ENCODE data around the gene ZNF597. TPM values are rescaled to one million over a fixed set of nuclear protein-coding genes. Genes with fewer than 3 reads are reported as not detected.

Gene ZNF597
- total RNA-seq, 2 experiments from 2014 or later: 1.9 to 2.4 TPM

DNA sequence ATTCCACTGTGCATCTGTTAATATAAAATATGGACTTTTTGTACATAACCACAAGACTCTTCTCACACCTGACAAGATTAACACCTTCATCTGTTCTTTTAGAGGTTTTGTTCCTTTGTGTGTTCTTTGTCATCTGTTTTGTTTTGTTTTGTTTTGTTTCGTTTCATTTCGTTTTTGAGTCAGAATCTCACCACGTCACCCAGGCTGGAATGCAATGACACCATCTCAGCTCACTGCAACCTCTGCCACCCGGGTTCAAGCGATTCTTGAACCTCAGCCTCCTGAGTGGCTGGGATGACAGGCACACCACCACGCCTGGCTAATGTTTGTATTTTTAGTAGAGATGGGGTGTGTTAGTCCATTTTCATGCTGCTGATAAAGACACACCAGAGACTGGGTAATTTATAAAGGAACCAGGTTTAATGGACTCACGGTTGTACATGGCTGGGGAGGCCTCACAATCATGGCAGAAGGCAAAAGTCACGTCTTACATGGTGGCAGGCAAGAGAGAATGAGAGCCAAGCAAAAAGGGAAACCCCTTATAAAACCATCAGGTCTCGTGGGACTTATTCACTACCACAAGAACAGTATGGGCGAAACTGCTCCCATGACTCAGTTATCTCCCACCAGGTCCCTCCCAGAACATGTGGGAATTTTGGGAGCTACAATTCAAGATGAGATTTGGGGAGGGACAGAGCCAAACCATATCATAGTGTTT is 29.7 kb upstream of the ZNF597 start:
- peaks cover 19% of the 10 kb centered on the region for H3K4me1 Mint-ChIP-seq
- DNase-seq (peak; percentile 34), ATAC-seq (peak; percentile 48)
- peak overlapping the region; percentile 68 for H3K27ac Mint-ChIP-seq
- intact Hi-C loops (cut with DNase I, micrococcal nuclease): no loop called here
- CTCF ChIA-PET: interaction anchor here (0.7 kb wide), 1 partner anchor 190 kb away, joined by 3 read pairs; no protein-coding TSS in a partner anchor
- H3K27me3 Mint-ChIP-seq: no peaks in the 10 kb centered on the region
- no peak overlapping the region for H3K4me3 Mint-ChIP-seq
- peaks cover 9% of the 10 kb centered on the region for H3K36me3 Mint-ChIP-seq (ENCODE audit: low read depth)
- no peaks in the 10 kb centered on the region for H3K9me3 Mint-ChIP-seq (ENCODE audit: low read depth)
- POLR2A ChIA-PET: no interaction called here

DNA sequence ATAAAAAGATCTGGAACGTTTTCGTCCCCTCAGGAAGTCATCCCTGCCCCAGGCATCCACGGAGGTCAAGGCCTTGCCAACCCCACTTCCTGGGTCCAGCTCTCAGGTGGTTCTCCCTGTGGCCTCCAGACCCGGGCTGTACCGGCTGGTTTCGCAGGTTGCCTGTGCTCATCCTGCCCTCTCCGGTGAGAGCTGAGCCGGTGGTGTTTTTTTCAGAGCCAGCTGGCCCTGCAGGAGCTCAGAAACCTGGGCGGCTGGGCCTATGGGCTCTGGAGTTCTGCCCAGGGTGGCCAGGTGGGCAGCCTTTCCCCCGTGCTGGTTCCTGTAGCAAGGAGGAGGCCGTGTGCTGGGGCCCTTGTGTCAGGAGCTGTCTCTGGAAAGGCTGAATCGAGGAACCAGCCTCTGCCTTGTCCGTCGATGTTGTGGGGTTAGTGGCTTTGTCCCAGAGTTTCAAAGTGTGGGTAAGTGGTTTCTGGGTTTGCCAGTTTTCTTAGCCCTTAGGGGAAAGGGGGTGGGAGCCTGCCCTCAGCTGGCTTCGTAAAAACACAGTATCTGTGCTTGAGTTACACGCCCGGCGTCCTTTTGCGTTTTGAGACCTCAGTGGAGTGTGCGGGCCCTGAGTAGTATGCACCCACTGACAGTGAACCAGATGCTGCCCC is 28.3 kb upstream of the ZNF597 start:
- Mint-ChIP-seq H3K36me3 (ENCODE audit: low read depth) (peaks cover 11% of the 10 kb centered on the region), H3K27ac (no peak overlapping the region), H3K4me3 (no peak overlapping the region), H3K9me3 (ENCODE audit: low read depth) (no peaks in the 10 kb centered on the region), H3K4me1 (peaks cover 33% of the 10 kb centered on the region), H3K27me3 (no peaks in the 10 kb centered on the region)
- DNase-seq (no peak), ATAC-seq (no peak)
- POLR2A ChIA-PET: no interaction called here
- CTCF ChIA-PET: interaction anchor here (0.5 to 0.7 kb wide), 2 partner anchors 24 to 135 kb away, joined by 3 to 6 read pairs; no protein-coding TSS in a partner anchor
- intact Hi-C loops (cut with DNase I, micrococcal nuclease): no loop called here

DNA sequence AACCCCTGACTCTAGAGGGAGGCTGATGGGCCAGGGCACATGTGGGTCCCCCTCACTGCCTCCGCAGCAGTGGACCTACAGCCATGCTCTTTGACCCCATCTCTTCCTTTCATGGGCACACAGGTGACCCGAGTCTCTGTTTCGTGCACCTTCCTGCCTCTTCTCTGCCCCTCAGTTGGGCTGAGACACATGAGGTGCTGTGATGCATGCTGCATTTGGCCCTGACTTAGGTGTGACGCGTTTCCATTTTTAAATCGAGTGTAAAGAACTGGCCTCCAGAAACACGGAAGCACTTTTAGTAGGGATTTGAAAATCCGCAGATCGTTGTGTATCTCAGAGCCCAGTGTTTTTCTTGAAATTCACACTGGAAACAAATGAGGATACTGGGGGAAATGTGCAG is 27.4 kb upstream of the ZNF597 start:
- intact Hi-C loops (cut with DNase I, micrococcal nuclease): no loop called here
- no peak overlapping the region for H3K27ac Mint-ChIP-seq
- DNase-seq (no peak), ATAC-seq (no peak)
- peaks cover 21% of the 10 kb centered on the region for H3K36me3 Mint-ChIP-seq (ENCODE audit: low read depth)
- peaks cover 41% of the 10 kb centered on the region for H3K4me1 Mint-ChIP-seq
- CTCF ChIA-PET: no interaction called here
- H3K9me3 Mint-ChIP-seq (ENCODE audit: low read depth): no peaks in the 10 kb centered on the region
- H3K27me3 Mint-ChIP-seq: no peaks in the 10 kb centered on the region
- H3K4me3 Mint-ChIP-seq: no peak overlapping the region
- POLR2A ChIA-PET: no interaction called here

DNA sequence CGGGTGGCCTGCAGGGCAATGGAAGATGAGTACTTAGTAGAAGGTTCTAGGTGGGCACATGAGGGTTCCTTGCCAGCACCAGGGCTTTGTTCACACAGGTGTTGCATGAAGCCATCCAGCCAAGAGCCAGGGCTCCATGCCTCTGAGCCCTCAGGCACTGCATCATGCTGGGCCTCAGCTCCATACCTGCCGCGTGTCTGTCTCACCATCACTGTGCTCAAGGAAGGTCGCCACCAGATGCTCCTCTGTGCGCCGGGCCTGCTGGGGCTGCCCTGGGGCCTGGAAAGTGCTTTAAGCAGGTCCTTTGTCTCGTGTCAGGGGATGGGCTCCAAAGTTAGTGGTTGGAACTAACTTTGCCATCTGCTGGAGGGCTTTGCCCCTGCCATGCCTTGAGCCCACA is 26.4 kb upstream of the ZNF597 start:
- H3K4me1 Mint-ChIP-seq: peaks cover 45% of the 10 kb centered on the region
- ATAC-seq: no peak
- no peaks in the 10 kb centered on the region for H3K9me3 Mint-ChIP-seq (ENCODE audit: low read depth)
- H3K36me3 Mint-ChIP-seq (ENCODE audit: low read depth): peaks cover 26% of the 10 kb centered on the region
- POLR2A ChIA-PET: no interaction called here
- CTCF ChIA-PET: no interaction called here
- intact Hi-C loops (cut with DNase I, micrococcal nuclease): no loop called here
- no peak overlapping the region for H3K4me3 Mint-ChIP-seq
- no peaks in the 10 kb centered on the region for H3K27me3 Mint-ChIP-seq
- DNase-seq: no peak
- H3K27ac Mint-ChIP-seq: no peak overlapping the region

DNA sequence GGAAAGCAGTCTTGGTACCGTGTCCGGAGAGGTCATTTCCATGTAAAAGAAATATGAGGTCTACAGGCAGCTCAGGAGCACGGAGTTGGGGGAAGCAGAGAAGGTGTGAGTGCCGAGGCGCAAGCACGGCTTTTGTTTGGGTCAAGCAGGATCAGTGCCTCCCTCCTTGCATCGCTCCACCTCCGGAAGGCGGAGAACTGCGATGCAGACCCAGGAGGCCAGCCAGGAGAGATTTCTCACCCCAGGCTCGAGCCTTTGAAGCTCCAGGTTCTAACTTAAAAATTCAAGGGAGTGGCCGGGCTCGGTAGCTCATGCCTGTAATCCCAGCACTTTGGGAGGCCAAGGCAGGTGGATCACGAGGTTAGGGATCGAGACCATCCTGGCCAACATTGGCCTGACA is 25.2 kb upstream of the ZNF597 start:
- peak overlapping the region; percentile 51 for H3K27ac Mint-ChIP-seq
- ChIA-PET POLR2A (no interaction called here), CTCF (interaction anchor here (0.6 kb wide), 2 partner anchors 12 to 106 kb away, joined by 3 to 5 read pairs; no protein-coding TSS in a partner anchor)

DNA sequence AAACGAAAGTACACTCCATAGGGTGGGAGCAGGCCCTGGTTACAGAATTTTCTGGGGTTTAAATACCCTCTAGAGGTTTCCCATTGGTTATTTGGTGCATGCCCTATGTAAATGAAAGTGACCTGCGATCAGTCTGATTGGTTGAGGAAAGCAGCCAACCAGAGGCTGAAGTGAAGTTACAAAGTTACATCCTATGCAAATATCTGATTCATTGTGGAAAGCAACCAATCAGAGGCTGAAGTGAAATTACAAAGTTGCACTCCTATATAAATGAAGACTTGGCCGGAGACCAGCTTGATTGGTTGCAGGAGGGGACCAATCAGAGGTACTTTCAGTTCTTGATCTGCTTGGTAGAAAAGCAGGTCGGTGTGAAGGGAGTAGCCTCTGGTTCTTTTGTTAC is 24.6 kb upstream of the ZNF597 start:
- Mint-ChIP-seq H3K27ac (peak overlapping the region; percentile 51), H3K9me3 (ENCODE audit: low read depth) (no peaks in the 10 kb centered on the region), H3K4me3 (no peak overlapping the region), H3K36me3 (ENCODE audit: low read depth) (peaks cover 24% of the 10 kb centered on the region), H3K27me3 (no peaks in the 10 kb centered on the region), H3K4me1 (peaks cover 50% of the 10 kb centered on the region)
- DNase-seq (peak; percentile 26), ATAC-seq (peak; percentile 69)
- intact Hi-C loops (cut with DNase I, micrococcal nuclease): no loop called here
- ChIA-PET CTCF (interaction anchor here (0.6 kb wide), 1 partner anchor 12 kb away, joined by 3 read pairs; no protein-coding TSS in a partner anchor), POLR2A (interaction anchor here (0.6 kb wide), 1 partner anchor 464 kb away, joined by 3 read pairs; no protein-coding TSS in a partner anchor)

More for the DNA sequence above, 25.2 kb upstream of the ZNF597 start:
- Mint-ChIP-seq H3K4me3 (no peak overlapping the region), H3K27me3 (no peaks in the 10 kb centered on the region), H3K4me1 (peaks cover 55% of the 10 kb centered on the region), H3K9me3 (ENCODE audit: low read depth) (no peaks in the 10 kb centered on the region), H3K36me3 (ENCODE audit: low read depth) (peaks cover 28% of the 10 kb centered on the region)
- ATAC-seq (no peak), DNase-seq (no peak)
- intact Hi-C loops (cut with DNase I, micrococcal nuclease): no loop called here

DNA sequence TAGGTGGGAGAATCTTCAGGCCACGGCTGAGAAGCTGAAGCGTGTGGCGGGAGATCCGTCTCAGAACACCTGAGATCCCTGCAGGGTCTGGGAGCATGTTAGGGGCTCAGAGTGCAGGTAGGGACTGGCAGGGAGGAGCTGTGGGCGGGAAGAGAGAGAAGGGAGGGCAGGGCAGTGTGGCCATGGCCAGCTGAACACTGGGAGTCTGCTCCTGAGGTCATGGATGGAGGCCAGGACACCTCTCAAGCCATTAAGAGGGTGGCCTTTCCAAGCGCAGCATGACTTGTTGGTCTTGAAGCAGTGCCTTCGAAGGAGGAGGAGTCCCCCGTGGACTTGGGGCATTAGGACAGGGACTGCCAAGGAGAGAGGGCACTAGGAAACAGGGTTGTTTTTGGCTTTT is 23.9 kb upstream of the ZNF597 start:
- no peak overlapping the region for H3K27ac Mint-ChIP-seq
- peaks cover 18% of the 10 kb centered on the region for H3K36me3 Mint-ChIP-seq (ENCODE audit: low read depth)
- ATAC-seq (no peak), DNase-seq (no peak)
- ChIA-PET POLR2A (no interaction called here), CTCF (no interaction called here)
- H3K9me3 Mint-ChIP-seq (ENCODE audit: low read depth): no peaks in the 10 kb centered on the region
- H3K4me1 Mint-ChIP-seq: peaks cover 46% of the 10 kb centered on the region
- no peak overlapping the region for H3K4me3 Mint-ChIP-seq
- H3K27me3 Mint-ChIP-seq: no peaks in the 10 kb centered on the region
- intact Hi-C loops (cut with DNase I, micrococcal nuclease): no loop called here

DNA sequence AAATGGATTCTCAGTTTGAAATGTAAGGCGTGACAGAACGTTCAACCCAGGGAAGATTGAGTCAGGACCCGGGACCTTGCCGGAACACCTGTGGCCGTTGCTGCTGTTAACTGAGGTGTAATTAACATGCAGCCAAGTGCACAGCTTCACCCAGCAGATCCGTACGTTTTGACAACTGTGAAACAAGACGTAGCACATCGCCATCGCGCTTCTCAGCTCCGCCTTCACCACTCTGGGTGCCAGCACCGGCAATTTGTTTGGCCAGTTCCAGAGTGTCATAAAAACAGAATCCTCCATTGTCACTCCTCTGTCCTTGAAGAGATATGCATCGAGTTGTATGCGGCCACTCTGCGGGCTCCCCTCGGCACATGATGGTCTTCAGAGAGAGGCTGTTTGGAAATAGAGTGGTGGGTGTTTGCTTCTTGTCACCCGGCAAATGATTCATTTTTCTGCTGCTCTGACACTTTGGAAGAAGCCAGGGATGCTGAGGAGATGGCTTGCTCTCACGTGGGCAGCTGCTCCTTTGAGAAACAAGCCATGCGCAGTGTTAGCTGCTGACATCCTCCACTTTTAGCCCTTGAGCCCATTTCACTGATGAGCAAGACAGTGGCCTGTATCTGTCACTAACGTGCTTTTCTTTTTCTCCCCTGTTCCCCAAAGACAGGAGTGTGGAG is 22.7 kb upstream of the ZNF597 start:
- intact Hi-C loops (cut with DNase I, micrococcal nuclease): no loop called here
- Mint-ChIP-seq H3K27me3 (no peaks in the 10 kb centered on the region), H3K27ac (peak overlapping the region; percentile 24), H3K36me3 (ENCODE audit: low read depth) (peaks cover 18% of the 10 kb centered on the region), H3K4me1 (peaks cover 53% of the 10 kb centered on the region), H3K4me3 (no peak overlapping the region), H3K9me3 (ENCODE audit: low read depth) (no peaks in the 10 kb centered on the region)
- DNase-seq (no peak), ATAC-seq (no peak)
- ChIA-PET CTCF (no interaction called here), POLR2A (no interaction called here)

DNA sequence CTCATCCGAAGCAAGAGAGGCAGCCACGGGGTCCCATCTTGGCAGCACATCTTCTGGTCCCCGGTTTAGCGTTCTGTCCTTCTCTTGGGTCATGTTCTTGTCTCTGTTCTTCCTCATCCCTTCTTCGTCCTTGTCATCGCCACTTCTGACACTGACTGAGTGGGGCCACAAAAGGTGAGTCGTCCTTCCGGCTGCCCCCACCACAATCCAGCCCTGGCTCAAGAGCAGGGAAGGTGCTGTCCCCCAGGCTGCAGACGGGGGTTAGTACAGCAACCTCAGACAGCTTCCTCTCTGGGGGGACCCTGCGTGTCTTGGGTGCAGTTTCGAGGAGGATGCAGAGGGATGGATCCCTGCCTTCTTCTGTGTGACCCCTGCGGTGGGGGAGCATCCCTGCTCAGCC is 22.0 kb upstream of the ZNF597 start:
- H3K27me3 Mint-ChIP-seq: no peaks in the 10 kb centered on the region
- ATAC-seq (no peak), DNase-seq (no peak)
- ChIA-PET POLR2A (no interaction called here), CTCF (no interaction called here)
- peaks cover 18% of the 10 kb centered on the region for H3K36me3 Mint-ChIP-seq (ENCODE audit: low read depth)
- no peaks in the 10 kb centered on the region for H3K9me3 Mint-ChIP-seq (ENCODE audit: low read depth)
- intact Hi-C loops (cut with DNase I, micrococcal nuclease): no loop called here
- peaks cover 61% of the 10 kb centered on the region for H3K4me1 Mint-ChIP-seq
- no peak overlapping the region for H3K4me3 Mint-ChIP-seq
- peak overlapping the region; percentile 31 for H3K27ac Mint-ChIP-seq

DNA sequence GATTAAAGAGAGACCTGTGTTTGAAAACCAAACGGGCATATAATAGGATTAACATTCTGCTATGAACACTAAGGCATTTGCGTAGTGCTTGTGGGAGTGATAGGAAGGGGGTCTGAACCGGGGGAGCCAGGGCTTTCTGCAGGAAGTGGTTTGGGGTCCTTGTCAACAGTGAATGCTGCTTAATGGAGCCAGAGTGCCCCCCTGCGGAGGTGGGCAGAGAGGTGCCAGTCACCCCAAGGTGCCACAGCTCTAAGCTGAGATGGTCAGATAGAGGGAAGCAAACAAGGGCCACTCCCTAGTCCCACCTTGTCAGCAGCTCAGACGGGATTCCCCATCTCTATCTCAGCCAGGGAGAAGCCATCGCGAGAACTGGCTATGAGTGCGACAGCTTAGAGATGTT is 17.8 kb upstream of the ZNF597 start:
- no peaks in the 10 kb centered on the region for H3K27me3 Mint-ChIP-seq
- intact Hi-C loops (cut with DNase I, micrococcal nuclease): loop anchor here in 1 of 2 experiments (5.0 kb wide), 1 partner anchor 269 kb away; no protein-coding TSS in a partner anchor
- POLR2A ChIA-PET: no interaction called here

DNA sequence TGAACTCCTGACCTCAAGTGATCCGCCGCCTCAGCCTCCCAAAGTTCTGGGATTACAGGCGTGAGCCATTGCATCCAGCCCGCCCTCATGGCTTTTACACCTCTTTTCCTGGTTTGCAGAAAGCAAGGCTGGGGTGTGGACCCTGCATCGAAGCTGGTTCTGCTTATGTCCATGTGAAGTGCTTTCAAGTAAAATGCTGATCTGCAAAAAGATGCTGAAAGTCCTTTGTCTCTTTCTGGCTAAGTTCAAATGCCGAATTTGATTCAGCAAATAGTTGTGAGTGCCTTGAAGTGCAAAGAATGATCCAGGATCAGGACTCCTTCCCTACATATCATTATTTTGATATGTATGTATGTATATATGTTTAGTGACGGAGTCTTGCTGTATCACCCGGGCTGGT is 17.3 kb upstream of the ZNF597 start:
- ChIA-PET POLR2A (no interaction called here), CTCF (no interaction called here)
- intact Hi-C loops (cut with DNase I, micrococcal nuclease): loop anchor here in 1 of 2 experiments (5.0 kb wide), 1 partner anchor 268 kb away; no protein-coding TSS in a partner anchor
- Mint-ChIP-seq H3K4me1 (peaks cover 56% of the 10 kb centered on the region), H3K36me3 (ENCODE audit: low read depth) (peaks cover 6% of the 10 kb centered on the region), H3K9me3 (ENCODE audit: low read depth) (no peaks in the 10 kb centered on the region), H3K27ac (no peak overlapping the region), H3K4me3 (no peak overlapping the region), H3K27me3 (no peaks in the 10 kb centered on the region)
- DNase-seq: no peak
- no peak for ATAC-seq

More for the DNA sequence above, 17.8 kb upstream of the ZNF597 start:
- CTCF ChIA-PET: interaction anchor here (0.6 kb wide), 1 partner anchor 252 kb away, joined by 3 read pairs; no protein-coding TSS in a partner anchor
- ATAC-seq (no peak), DNase-seq (peak; percentile 59)
- Mint-ChIP-seq H3K4me1 (peaks cover 59% of the 10 kb centered on the region), H3K36me3 (ENCODE audit: low read depth) (peaks cover 11% of the 10 kb centered on the region), H3K27ac (no peak overlapping the region), H3K9me3 (ENCODE audit: low read depth) (no peaks in the 10 kb centered on the region), H3K4me3 (no peak overlapping the region)
